H9 (cell line): Measurements from ENCODE around the gene SLC44A1. TPM values are rescaled to one million over a fixed set of nuclear protein-coding genes. Genes with fewer than 3 reads are reported as not detected.

Source experiments
- DNase-seq: peaks from one replicate; pipeline ENCODE4 v3.0.0-alpha.2; 2017
- H2AFZ ChIP-seq: one replicate; pipeline ENCODE4 v1.6.1; 2013; ENCODE audit warnings: mild to moderate bottlenecking, low read length, control low read depth, moderate library complexity
- H2AK5ac ChIP-seq: 2 replicates; pipeline ENCODE4 v1.6.1; 2013; ENCODE audit warnings: low read length, control low read depth, mixed read lengths; ENCODE audit not compliant: insufficient read length
- H2BK120ac ChIP-seq: one replicate; pipeline ENCODE4 v1.6.1; 2013; ENCODE audit warnings: low read depth, mild to moderate bottlenecking, low read length, control low read depth, inconsistent platforms; ENCODE audit not compliant: poor library complexity, severe bottlenecking
- H2BK12ac ChIP-seq: 2 replicates; pipeline ENCODE4 v1.6.1; 2013; ENCODE audit warnings: low read length, control low read depth, mixed read lengths, low read depth; ENCODE audit not compliant: insufficient read length
- H2BK15ac ChIP-seq: 2 replicates; pipeline ENCODE4 v1.6.1; 2013; ENCODE audit warnings: low read depth, low read length, control low read depth
- H2BK20ac ChIP-seq: one replicate; pipeline ENCODE4 v1.6.1; 2013; ENCODE audit warnings: low read depth, mild to moderate bottlenecking, low read length, control low read depth, inconsistent platforms; ENCODE audit not compliant: poor library complexity, severe bottlenecking
- H2BK5ac ChIP-seq: 2 replicates; pipeline ENCODE4 v1.6.1; 2013; ENCODE audit warnings: low read length, control low read depth, mixed read lengths; ENCODE audit not compliant: insufficient read length
- H3K14ac ChIP-seq: 2 replicates; pipeline ENCODE4 v1.6.1; 2013; ENCODE audit warnings: low read length, control low read depth; ENCODE audit not compliant: insufficient read depth
- H3K18ac ChIP-seq: 2 replicates; pipeline ENCODE4 v1.6.1; 2013; ENCODE audit warnings: low read depth, mild to moderate bottlenecking, mixed read lengths, low read length, control low read depth; ENCODE audit not compliant: insufficient read length
- H3K23ac ChIP-seq: 2 replicates; pipeline ENCODE4 v1.6.1; 2013; ENCODE audit warnings: low read length, control low read depth, mixed read lengths, low read depth; ENCODE audit not compliant: insufficient read length
- H3K23me2 ChIP-seq: 2 replicates; pipeline ENCODE4 v1.6.1; 2013; ENCODE audit warnings: low read depth, mild to moderate bottlenecking, mixed read lengths, low read length, control low read depth; ENCODE audit not compliant: insufficient read length, poor library complexity, severe bottlenecking
- H3K27ac ChIP-seq: 2 replicates; pipeline ENCODE4 v1.5.1; 2013; ENCODE audit warnings: low read length, control low read depth, mixed read lengths, low read depth; ENCODE audit not compliant: insufficient read length
- H3K27me3 ChIP-seq: 2 replicates; pipeline ENCODE4 v1.6.1; 2013; ENCODE audit warnings: low read length, control low read depth, inconsistent platforms; ENCODE audit not compliant: insufficient read depth
- H3K4ac ChIP-seq: 2 replicates; pipeline ENCODE4 v1.6.1; 2013; ENCODE audit warnings: low read depth, mild to moderate bottlenecking, control low read depth, inconsistent platforms, low read length, moderate library complexity
- H3K4me1 ChIP-seq: 2 replicates; pipeline ENCODE4 v1.6.1; 2013; ENCODE audit warnings: low read length, control low read depth, inconsistent platforms; ENCODE audit not compliant: insufficient read depth
- H3K4me2 ChIP-seq: 2 replicates; pipeline ENCODE4 v1.6.1; 2013; ENCODE audit warnings: low read length, control low read depth, mixed read lengths; ENCODE audit not compliant: insufficient read length, insufficient read depth
- H3K56ac ChIP-seq: 2 replicates; pipeline ENCODE4 v1.6.1; 2013; ENCODE audit warnings: low read depth, mild to moderate bottlenecking, mixed read lengths, low read length, control low read depth; ENCODE audit not compliant: insufficient read length
- H3K79me1 ChIP-seq: 2 replicates; pipeline ENCODE4 v1.6.1; 2013; ENCODE audit warnings: low read depth, mild to moderate bottlenecking, moderate library complexity, low read length, control low read depth, inconsistent platforms; ENCODE audit not compliant: insufficient read depth, poor library complexity, severe bottlenecking
- H3K79me2 ChIP-seq: 2 replicates; pipeline ENCODE4 v1.6.1; 2013; ENCODE audit warnings: low read length, control low read depth, inconsistent platforms; ENCODE audit not compliant: insufficient read depth
- H3K9ac ChIP-seq: 2 replicates; pipeline ENCODE4 v1.6.1; 2013; ENCODE audit warnings: low read length, control low read depth, mixed read lengths; ENCODE audit not compliant: insufficient read length; ENCODE audit errors: extremely low read depth
- H3K9me3 ChIP-seq: one replicate; pipeline ENCODE4 v1.6.1; 2013; ENCODE audit warnings: low read depth, low read length, inconsistent platforms; ENCODE audit not compliant: control insufficient read depth
- H3T11ph ChIP-seq: one replicate; pipeline ENCODE4 v1.6.1; 2013; ENCODE audit warnings: mild to moderate bottlenecking, low read length, control low read depth, inconsistent platforms
- H4K20me1 ChIP-seq: one replicate; pipeline ENCODE4 v1.6.1; 2013; ENCODE audit not compliant: control insufficient read depth, insufficient read length, insufficient read depth
- H4K5ac ChIP-seq: 2 replicates; pipeline ENCODE4 v1.6.1; 2013; ENCODE audit warnings: low read depth, mild to moderate bottlenecking, mixed read lengths, low read length, control low read depth; ENCODE audit not compliant: insufficient read length
- H4K8ac ChIP-seq: replicated peaks from 2 replicates; pipeline ENCODE4 v1.6.1; 2013; ENCODE audit warnings: low read length, control low read depth, mixed read lengths, low read depth; ENCODE audit not compliant: insufficient read length
- H4K91ac ChIP-seq: 2 replicates; pipeline ENCODE4 v1.6.1; 2013; ENCODE audit warnings: low read depth, mild to moderate bottlenecking, moderate library complexity, mixed read lengths, low read length, control low read depth; ENCODE audit not compliant: insufficient read length
- H3K27ac Mint-ChIP-seq, 3 experiments: 2 replicates in 2 of 3; 3 replicates in 1 of 3; pipeline ENCODE4 v1.8.0; 2020 to 2021; ENCODE audit warnings: mixed read lengths in 3 of 3, mild to moderate bottlenecking in 1 of 3, moderate library complexity in 1 of 3
- H3K27me3 Mint-ChIP-seq: 2 replicates; pipeline ENCODE4 v1.8.0; 2021; ENCODE audit warnings: low read depth, mild to moderate bottlenecking, moderate library complexity, mixed read lengths
- H3K36me3 Mint-ChIP-seq, 3 experiments: 2 replicates in 2 of 3; 3 replicates in 1 of 3; pipeline ENCODE4 v1.8.0; 2020 to 2021; ENCODE audit warnings: low read depth in 3 of 3, mixed read lengths in 3 of 3; ENCODE audit not compliant: insufficient read depth in 1 of 3
- H3K4me1 Mint-ChIP-seq, 2 experiments: 2 replicates each; pipeline ENCODE4 v1.8.0; 2020; ENCODE audit warnings: mixed read lengths in 2 of 2
- H3K4me3 Mint-ChIP-seq, 2 experiments: 2 replicates in 1 of 2; 3 replicates in 1 of 2; pipeline ENCODE4 v1.8.0; 2020 to 2021; ENCODE audit warnings: mild to moderate bottlenecking in 2 of 2, mixed read lengths in 2 of 2, moderate library complexity in 1 of 2
- H3K9me3 Mint-ChIP-seq, 2 experiments: 2 replicates in 1 of 2; 3 replicates in 1 of 2; pipeline ENCODE4 v1.8.0; 2020; ENCODE audit warnings: mild to moderate bottlenecking in 2 of 2, mixed read lengths in 2 of 2, moderate library complexity in 1 of 2
- CTCF ChIP-seq: fragments of 200-600 bp; sonication (generic); conservative IDR thresholded peaks from 3 replicates; pipeline ENCODE4 v1.8.0; 2021; ENCODE audit warnings: antibody characterized with exemption, mild to moderate bottlenecking
- WGBS: extraction: QIAGEN DNeasy Blood & Tissue Kit; methylation state at CpG from one replicate; pipeline ENCODE4 v1.1.7; 2013; ENCODE audit warnings: missing lambda C conversion rate, low lambda C conversion rate, mixed read lengths; ENCODE audit not compliant: insufficient read length; ENCODE audit errors: extremely low coverage; 5-methylcytosine and 5-hydroxymethylcytosine counted together
- total RNA-seq: library from RNA; stranded (reverse); gene quantifications from 2 replicates; pipeline ENCODE4 v1.2.1, GENCODE V29; 2021

SLC44A1 gene
- total RNA-seq, 1 experiment from 2014 or later, result 60.7 TPM

- no peak overlapping the region for H3K18ac ChIP-seq
- no peaks in the 10 kb centered on the region for H4K20me1 ChIP-seq
- no peaks in the 10 kb centered on the region for H3K27me3 ChIP-seq
- Mint-ChIP-seq H3K27ac (peak overlapping the region in 2 of 3 experiments; percentile 61 to 85; a peak in 3 of 7 replicates), H3K4me1 (peaks cover 16% of the 10 kb centered on the region in 2 experiments), H3K4me3 (no peak overlapping the region), H3K36me3 (peaks cover 0 to 15% (median 12%) of the 10 kb centered on the region in 3 experiments; a peak in 5 of 7 replicates), H3K9me3 (0 out of 5 replicates have a peak, but pooled peaks cover 0 to 2% of the 10 kb centered on the region in 2 experiments), H3K27me3 (no peaks in the 10 kb centered on the region)
- no peaks in the 10 kb centered on the region for H3K9me3 ChIP-seq
- H2AK5ac ChIP-seq, result no peak overlapping the region
- no peak overlapping the region for H3K23ac ChIP-seq
- H2BK12ac ChIP-seq, result no peak overlapping the region
- H2BK15ac ChIP-seq, result no peak overlapping the region
- no peak overlapping the region for H3K9ac ChIP-seq
- H3K79me2 ChIP-seq, result peaks cover 10% of the 10 kb centered on the region; the same call in 1 of the 2 replicates
- H3K79me1 ChIP-seq, result peaks cover 3% of the 10 kb centered on the region
- no peak overlapping the region for H4K8ac ChIP-seq
- H3K4ac ChIP-seq, result no peak overlapping the region
- DNase-seq, result peak; percentile 38
- WGBS, result no CpG with 5 or more reads among the region's 15 CpGs
- H3T11ph ChIP-seq, result no peak overlapping the region
- H2AFZ ChIP-seq, result no peak overlapping the region
- H3K56ac ChIP-seq, result no peak overlapping the region
- H3K23me2 ChIP-seq, result no peaks in the 10 kb centered on the region
- H2BK120ac ChIP-seq, result no peak overlapping the region
- H3K4me1 ChIP-seq, result peaks cover 3% of the 10 kb centered on the region; the same call in 1 of the 2 replicates
- no peak overlapping the region for H2BK20ac ChIP-seq
- H3K4me2 ChIP-seq, result no peak overlapping the region
- H4K91ac ChIP-seq, result no peak overlapping the region
- no peak overlapping the region for H2BK5ac ChIP-seq
- TF ChIP-seq CTCF, result no peak
- H3K27ac ChIP-seq, result no peak overlapping the region
- H3K14ac ChIP-seq, result no peak overlapping the region; the same call in 1 of the 2 replicates
- H4K5ac ChIP-seq, result no peak overlapping the region
Observed at GRCh38 chr9:105457560-105458294, 213.3 kb downstream of the SLC44A1 start.
